ENCODE results near the gene SCNN1A. TPM values are rescaled to one million over a fixed set of nuclear protein-coding genes. Genes with fewer than 3 reads are reported as not detected.

The SCNN1A gene
- polyA plus RNA-seq, 3 donors = 64.1 to 91.6 (median 68.0) TPM

GRCh38 chr12:6373022-6373787, 2.2 kb downstream of the SCNN1A start:
- DNase-seq (ENCODE audit: extremely low read depth in 1 of 11, low read depth in 9 of 11, low spot score in 4 of 11) = no peak

GRCh38 chr12:6372403-6373003, 2.9 kb downstream of the SCNN1A start:
- no peak for DNase-seq (ENCODE audit: extremely low read depth in 1 of 11, low read depth in 9 of 11, low spot score in 4 of 11)

GRCh38 chr12:6370994-6371754, 4.2 kb downstream of the SCNN1A start:
- DNase-seq (ENCODE audit: extremely low read depth in 1 of 11, low read depth in 9 of 11, low spot score in 4 of 11) = peak in 6 of 11 donors; percentile 70 to 85 (median 75)

GRCh38 chr12:6370576-6370935, 4.8 kb downstream of the SCNN1A start:
- no peak for DNase-seq (ENCODE audit: extremely low read depth in 1 of 11, low read depth in 9 of 11, low spot score in 4 of 11)

- DNase-seq (ENCODE audit: extremely low read depth in 1 of 11, low read depth in 9 of 11, low spot score in 4 of 11) = no peak
These were observed 5.3 kb downstream of the SCNN1A start for GRCh38 chr12:6369916-6370575.

GRCh38 chr12:6368906-6369525, 6.3 kb downstream of the SCNN1A start:
- no peak for DNase-seq (ENCODE audit: extremely low read depth in 1 of 11, low read depth in 9 of 11, low spot score in 4 of 11)

GRCh38 chr12:6367969-6368892, 7.1 kb downstream of the SCNN1A start:
- no peak for DNase-seq (ENCODE audit: extremely low read depth in 1 of 11, low read depth in 9 of 11, low spot score in 4 of 11)

- no peak for DNase-seq (ENCODE audit: extremely low read depth in 1 of 11, low read depth in 9 of 11, low spot score in 4 of 11)
These were observed 8.0 kb downstream of the SCNN1A start for GRCh38 chr12:6367065-6367968.

GRCh38 chr12:6364044-6364374, 11.4 kb downstream of the SCNN1A start:
- no peak for DNase-seq (ENCODE audit: extremely low read depth in 1 of 11, low read depth in 9 of 11, low spot score in 4 of 11)

GRCh38 chr12:6363330-6364043, 11.9 kb downstream of the SCNN1A start:
- no peak for DNase-seq (ENCODE audit: extremely low read depth in 1 of 11, low read depth in 9 of 11, low spot score in 4 of 11)

GRCh38 chr12:6363010-6363329, 12.4 kb downstream of the SCNN1A start:
- no peak for DNase-seq (ENCODE audit: extremely low read depth in 1 of 11, low read depth in 9 of 11, low spot score in 4 of 11)

GRCh38 chr12:6362403-6362802, 13.0 kb downstream of the SCNN1A start:
- no peak for DNase-seq (ENCODE audit: extremely low read depth in 1 of 11, low read depth in 9 of 11, low spot score in 4 of 11)

GRCh38 chr12:6361834-6362233, 13.5 kb downstream of the SCNN1A start:
- DNase-seq (ENCODE audit: extremely low read depth in 1 of 11, low read depth in 9 of 11, low spot score in 4 of 11) = no peak

- DNase-seq (ENCODE audit: extremely low read depth in 1 of 11, low read depth in 9 of 11, low spot score in 4 of 11) = no peak
These were observed 14.5 kb downstream of the SCNN1A start for GRCh38 chr12:6360578-6361490.

GRCh38 chr12:6360080-6360571, 15.2 kb downstream of the SCNN1A start:
- no peak for DNase-seq (ENCODE audit: extremely low read depth in 1 of 11, low read depth in 9 of 11, low spot score in 4 of 11)

GRCh38 chr12:6358881-6359280, 16.5 kb downstream of the SCNN1A start:
- no peak for DNase-seq (ENCODE audit: extremely low read depth in 1 of 11, low read depth in 9 of 11, low spot score in 4 of 11)

Measured in renal cortex interstitium (tissue), 11 donors.